H1 (cell line): ENCODE results near the gene ABHD8. TPM values are rescaled to one million over a fixed set of nuclear protein-coding genes. Genes with fewer than 3 reads are reported as not detected.

Experiments
- ATF3 ChIP-seq: IDR thresholded peaks from 2 replicates; pipeline ENCODE4 v1.6.1; 2011; ENCODE audit warnings: low read depth, mild to moderate bottlenecking, low read length; ENCODE audit not compliant: insufficient read depth
- CHD2 ChIP-seq: IDR thresholded peaks from 2 replicates; pipeline ENCODE4 v1.6.1; 2012; ENCODE audit warnings: low read length, improper control_type of control experiment
- CHD7 ChIP-seq: fragments of 300-600 bp; sonication (generic); IDR thresholded peaks from 2 replicates; pipeline ENCODE4 v1.7.1; 2012; ENCODE audit warnings: low read length, moderate library complexity, mild to moderate bottlenecking, inconsistent platforms; ENCODE audit not compliant: insufficient replicate concordance
- RAD21 ChIP-seq, 2 experiments: IDR thresholded peaks in 1 of 2; conservative IDR thresholded peaks in 1 of 2; 2 replicates each; pipeline ENCODE4 v1.6.1; 2011; ENCODE audit warnings: low read depth in 2 of 2, low read length in 2 of 2, improper control_type of control experiment in 1 of 2, inconsistent platforms in 1 of 2, mild to moderate bottlenecking in 1 of 2, moderate library complexity in 1 of 2
- RXRA ChIP-seq: IDR thresholded peaks from 2 replicates; pipeline ENCODE4 v1.6.1; 2011; ENCODE audit warnings: low read depth, mild to moderate bottlenecking, low read length, moderate library complexity; ENCODE audit not compliant: insufficient read depth
- SP1 ChIP-seq: IDR thresholded peaks from 2 replicates; pipeline ENCODE4 v1.6.1; 2011; ENCODE audit warnings: low read depth, low read length
- SP2 ChIP-seq: IDR thresholded peaks from 2 replicates; pipeline ENCODE4 v1.6.1; 2012; ENCODE audit warnings: mild to moderate bottlenecking, low read length, inconsistent platforms
- SP4 ChIP-seq: IDR thresholded peaks from 2 replicates; pipeline ENCODE4 v1.6.1; 2012; ENCODE audit warnings: low read length, inconsistent platforms
- TBP ChIP-seq: IDR thresholded peaks from 2 replicates; pipeline ENCODE4 v1.6.1; 2011; ENCODE audit warnings: low read depth, low read length, improper control_type of control experiment
- TEAD4 ChIP-seq: IDR thresholded peaks from 2 replicates; pipeline ENCODE4 v1.6.1; 2012; ENCODE audit warnings: low read depth, low read length, inconsistent platforms, mixed read lengths
- polyA plus RNA-seq, 7 experiments: library from polyadenylated mRNA; depleted of rRNA in 3 of 7; stranded (reverse) in 5 of 7; unstranded in 2 of 7; fragments of >200 nt in 5 of 7; fragments of 200-250 nt in 2 of 7; gene quantifications; 1 replicate in 5 of 7; 2 replicates in 1 of 7; 4 replicates in 1 of 7; pipeline versions ENCODE4 v1.2.1 to v1.2.3, GENCODE V29; 2011 to 2013; ENCODE audit warnings: missing spikeins in 2 of 7, mixed read lengths in 2 of 7
- total RNA-seq: library from RNA; stranded (reverse); fragmentation: NEBNext Ultra II Directional; extraction: Animal tissue kit (Norgen Biotek cat#: 25700); gene quantifications from 2 replicates; pipeline ENCODE4 v1.2.1, GENCODE V29; 2021

Gene ABHD8
- total and polyA plus RNA-seq, 2 of the 8 experiments (the other 6 are each of a cell fraction or from before 2014, with no cell fraction given) = 11.3 to 18.7 TPM

- TF ChIP-seq CHD7 = no peak
- peak; percentile 94 for TF ChIP-seq SP4
- TF ChIP-seq CHD2 = peak; percentile 89
- TF ChIP-seq RXRA = no peak
- TF ChIP-seq ATF3 = 0 out of 2 replicates have a peak, but pooled peaks have one; percentile 11
- TF ChIP-seq TEAD4 = no peak
- TF ChIP-seq TBP = peak; percentile 46; the same call in 1 of the 2 replicates
- TF ChIP-seq SP2 = peak; percentile 74
- TF ChIP-seq SP1 = peak; percentile 98
- peak; percentile 12 to 25; a peak in 2 of 4 replicates for TF ChIP-seq RAD21 (IDR thresholded peaks at IDR 0.05 in 1 of 2, conservative IDR thresholded peaks at IDR 0.05 in 1 of 2; ENCODE audit: low read depth in 2 of 2, low read length in 2 of 2)
Measured at GRCh38 chr19:17303167-17303939, at the start of gene ABHD8 (continued).
